Lower leg skin (tissue), 3 donors: ENCODE measurements around the gene C17orf78.

Experiments used
- CTCF ChIP-seq, 3 donors: fragments of 450-650 bp; IDR thresholded peaks; one replicate each; pipeline ENCODE4 v1.5.1; 2016; ENCODE audit warnings: antibody characterized with exemption in 3 of 3, mild to moderate bottlenecking in 3 of 3, moderate library complexity in 2 of 3
- POLR2A ChIP-seq, 2 donors: fragments of 450-650 bp; IDR thresholded peaks; one replicate each; pipeline ENCODE4 v1.6.1; 2016 to 2017; ENCODE audit warnings: antibody characterized with exemption in 2 of 2, mild to moderate bottlenecking in 1 of 2, moderate library complexity in 1 of 2

GRCh38 chr17:37432671-37433070 is 56.9 kb downstream of the C17orf78 start:
- no peak for TF ChIP-seq CTCF (IDR thresholded peaks at IDR 0.05)
- TF ChIP-seq POLR2A (IDR thresholded peaks at IDR 0.05): no peak
